H1 (cell line): ENCODE measurements around the gene SNX20. TPM values are rescaled to one million over a fixed set of nuclear protein-coding genes. Genes with fewer than 3 reads are reported as not detected.

Experiments
- CTCF ChIA-PET: fragments of 300-600 bp; sonication (Branson Sonifier 250); formaldehyde crosslinking; loops from one replicate; lab custom pipeline; 2021; ENCODE audit not compliant: partially characterized antibody; lab: Charles Lee
- POLR2A ChIA-PET: fragments of 300-600 bp; sonication (Branson Sonifier 250); formaldehyde crosslinking; loops from one replicate; lab custom pipeline; 2021; ENCODE audit warnings: inconsistent platforms; ENCODE audit not compliant: partially characterized antibody; lab: Charles Lee
- DNase-seq, 2 experiments: peaks; one replicate each; pipeline versions ENCODE4 v3.0.0 to v3.0.0-alpha.2; 2010 to 2022; ENCODE audit warnings: low spot score in 2 of 2, low read depth in 1 of 2, mixed read lengths in 1 of 2
- FAIRE-seq: peaks from 2 replicates; lab custom pipeline; 2011; peaks lifted over from hg19 to GRCh38; lab: Jason Lieb, UNC
- H2AFZ ChIP-seq: 2 replicates; pipeline ENCODE4 v1.8.1; 2012; ENCODE audit warnings: low read length, inconsistent platforms
- H2AK5ac ChIP-seq: 2 replicates; pipeline ENCODE4 v1.6.1; 2013; ENCODE audit warnings: low read depth, low read length
- H2BK120ac ChIP-seq: replicated peaks from 2 replicates; pipeline ENCODE3; 2013; ENCODE audit warnings: low read depth, low read length, inconsistent platforms
- H2BK12ac ChIP-seq: 2 replicates; pipeline ENCODE4 v1.6.1; 2013; ENCODE audit warnings: low read depth, low read length
- H2BK15ac ChIP-seq: 2 replicates; pipeline ENCODE4 v1.6.1; 2013; ENCODE audit warnings: low read length
- H2BK20ac ChIP-seq: 2 replicates; pipeline ENCODE4 v1.6.1; 2013; ENCODE audit warnings: low read length
- H2BK5ac ChIP-seq: 2 replicates; pipeline ENCODE4 v1.6.1; 2013; ENCODE audit warnings: low read depth, low read length
- H3K14ac ChIP-seq: 2 replicates; pipeline ENCODE4 v1.6.1; 2013; ENCODE audit warnings: inconsistent platforms; ENCODE audit not compliant: insufficient read length
- H3K18ac ChIP-seq: 2 replicates; pipeline ENCODE4 v1.6.1; 2013; ENCODE audit warnings: low read length; ENCODE audit errors: extremely low read depth
- H3K23ac ChIP-seq: 2 replicates; pipeline ENCODE4 v1.6.1; 2013; ENCODE audit warnings: inconsistent platforms; ENCODE audit not compliant: insufficient read length
- H3K23me2 ChIP-seq: 2 replicates; pipeline ENCODE4 v1.6.1; 2013; ENCODE audit warnings: low read depth, low read length
- H3K27ac ChIP-seq: 2 replicates; pipeline ENCODE4 v1.6.1; 2011; ENCODE audit warnings: low read depth, low read length, inconsistent platforms
- H3K27me3 ChIP-seq, 4 experiments: replicated peaks in 1 of 4; 1 replicate in 1 of 4; 2 replicates in 3 of 4; pipeline versions ENCODE4 v1.6.1 to v1.8.1; 2011 to 2013; ENCODE audit warnings: low read length in 3 of 4, mild to moderate bottlenecking in 3 of 4, inconsistent platforms in 2 of 4, mixed read lengths in 2 of 4, moderate library complexity in 1 of 4; ENCODE audit not compliant: control insufficient read depth in 3 of 4, insufficient read depth in 3 of 4; ENCODE audit errors: extremely low read depth in 1 of 4
- H3K36me3 ChIP-seq, 4 experiments: 2 replicates each; pipeline versions ENCODE4 v1.6.1 to v1.8.1; 2011 to 2013; ENCODE audit warnings: mild to moderate bottlenecking in 4 of 4, low read length in 3 of 4, moderate library complexity in 2 of 4, control low read depth in 1 of 4, inconsistent platforms in 1 of 4; ENCODE audit not compliant: insufficient read depth in 4 of 4, control insufficient read depth in 2 of 4
- H3K4ac ChIP-seq: replicated peaks from 2 replicates; pipeline ENCODE3; 2013; ENCODE audit warnings: low read length, low read depth, mixed read lengths, inconsistent platforms; ENCODE audit not compliant: insufficient read length
- H3K4me1 ChIP-seq, 4 experiments: replicated peaks in 1 of 4; 1 replicate in 1 of 4; 2 replicates in 3 of 4; pipeline versions ENCODE4 v1.6.1 to v1.8.1; 2011 to 2013; ENCODE audit warnings: low read length in 3 of 4, inconsistent platforms in 2 of 4, mixed read lengths in 1 of 4; ENCODE audit not compliant: insufficient read depth in 4 of 4, control insufficient read depth in 3 of 4
- H3K4me2 ChIP-seq, 2 experiments: 2 replicates each; pipeline versions ENCODE4 v1.6.1 to v1.8.1; 2011 to 2013; ENCODE audit warnings: low read depth in 2 of 2, low read length in 2 of 2, control low read depth in 1 of 2, inconsistent platforms in 1 of 2, mild to moderate bottlenecking in 1 of 2; ENCODE audit not compliant: insufficient read depth in 1 of 2
- H3K4me3 ChIP-seq, 4 experiments: fragments of 200-600, 300-600 bp in 1 of 4; sonication (generic), shearing (Covaris generic), sonication (Bioruptor Twin) in 1 of 4; 2 replicates each; pipeline versions ENCODE4 v1.5.1 to v1.8.1; 2011 to 2016; ENCODE audit warnings: low read length in 4 of 4, low read depth in 3 of 4, control low read depth in 2 of 4, inconsistent platforms in 2 of 4, mild to moderate bottlenecking in 2 of 4, mixed read lengths in 1 of 4, moderate library complexity in 1 of 4; ENCODE audit not compliant: insufficient read depth in 2 of 4; ENCODE audit errors: extremely low read depth in 1 of 4
- H3K56ac ChIP-seq: replicated peaks from 2 replicates; pipeline ENCODE3; 2013; ENCODE audit warnings: low read depth, mild to moderate bottlenecking, mixed read lengths, low read length, inconsistent platforms; ENCODE audit not compliant: insufficient read length
- H3K79me1 ChIP-seq: 2 replicates; pipeline ENCODE4 v1.6.1; 2013; ENCODE audit warnings: low read depth, low read length, control low read depth
- H3K79me2 ChIP-seq, 2 experiments: 2 replicates each; pipeline versions ENCODE4 v1.6.1 to v1.8.1; 2012 to 2013; ENCODE audit warnings: low read length in 2 of 2, mild to moderate bottlenecking in 2 of 2, inconsistent platforms in 1 of 2; ENCODE audit not compliant: insufficient read depth in 2 of 2, control insufficient read depth in 1 of 2
- H3K9ac ChIP-seq, 4 experiments: replicated peaks in 1 of 4; 1 replicate in 1 of 4; 2 replicates in 3 of 4; pipeline versions ENCODE4 v1.6.1 to v1.8.1; 2011 to 2013; ENCODE audit warnings: low read depth in 3 of 4, low read length in 3 of 4, control low read depth in 2 of 4, mild to moderate bottlenecking in 2 of 4, moderate library complexity in 2 of 4, inconsistent platforms in 1 of 4; ENCODE audit errors: extremely low read depth in 1 of 4
- H3K9me3 ChIP-seq, 2 experiments: 2 replicates each; pipeline versions ENCODE4 v1.6.1 to v1.8.1; 2012 to 2013; ENCODE audit warnings: mild to moderate bottlenecking in 2 of 2, moderate library complexity in 2 of 2, control low read depth in 1 of 2, inconsistent platforms in 1 of 2, low read depth in 1 of 2, low read length in 1 of 2, mixed read lengths in 1 of 2; ENCODE audit not compliant: insufficient read depth in 2 of 2
- H4K20me1 ChIP-seq, 2 experiments: replicated peaks in 1 of 2; 2 replicates each; pipeline versions ENCODE3 to v1.8.1; 2011 to 2013; ENCODE audit warnings: inconsistent platforms in 2 of 2, low read length in 2 of 2, mild to moderate bottlenecking in 1 of 2; ENCODE audit not compliant: insufficient read depth in 2 of 2, control insufficient read depth in 1 of 2
- H4K5ac ChIP-seq: 2 replicates; pipeline ENCODE4 v1.6.1; 2013; ENCODE audit warnings: low read length, low read depth, mixed read lengths, inconsistent platforms; ENCODE audit not compliant: insufficient read length
- H4K8ac ChIP-seq: 2 replicates; pipeline ENCODE4 v1.8.0; 2013; ENCODE audit warnings: mild to moderate bottlenecking, moderate library complexity, low read length, inconsistent platforms; ENCODE audit not compliant: insufficient read depth; ENCODE audit errors: extremely low read depth
- H4K91ac ChIP-seq: replicated peaks from 2 replicates; pipeline ENCODE3; 2013; ENCODE audit warnings: low read length, mixed read lengths, inconsistent platforms; ENCODE audit not compliant: insufficient read length
- CBX8 ChIP-seq: fragments of 300-800, 300-1000 bp; sonication (generic); IDR thresholded peaks from 2 replicates; pipeline ENCODE4 v1.7.1; 2016; ENCODE audit warnings: low read depth, low read length, borderline replicate concordance
- CEBPB ChIP-seq: IDR thresholded peaks from 2 replicates; pipeline ENCODE4 v1.6.1; 2012; ENCODE audit warnings: low read depth, low read length
- CTBP2 ChIP-seq: IDR thresholded peaks from 2 replicates; pipeline ENCODE4 v1.7.0; 2011; ENCODE audit warnings: borderline replicate concordance, mild to moderate bottlenecking, moderate library complexity, mixed read lengths, low read length; ENCODE audit not compliant: insufficient read depth, insufficient read length
- EP300 ChIP-seq, 2 experiments: IDR thresholded peaks; 1 replicate in 1 of 2; 2 replicates in 1 of 2; pipeline ENCODE4 v1.6.1; 2011 to 2012; ENCODE audit warnings: low read depth in 2 of 2, low read length in 2 of 2, mild to moderate bottlenecking in 2 of 2, borderline replicate concordance in 1 of 2, inconsistent platforms in 1 of 2, moderate library complexity in 1 of 2
- MAFK ChIP-seq: IDR thresholded peaks from 2 replicates; pipeline ENCODE4 v1.6.1; 2012; ENCODE audit warnings: low read depth, mild to moderate bottlenecking, improper control_type of control experiment, low read length
- PHF8 ChIP-seq: fragments of 200-600 bp; sonication (generic); conservative IDR thresholded peaks from 2 replicates; pipeline ENCODE4 v1.7.1; 2012; ENCODE audit warnings: low read depth, mild to moderate bottlenecking, inconsistent platforms, low read length, moderate library complexity
- RFX5 ChIP-seq: IDR thresholded peaks from 2 replicates; pipeline ENCODE4 v1.6.1; 2011; ENCODE audit warnings: low read depth, low read length, improper control_type of control experiment, borderline replicate concordance
- TAF7 ChIP-seq: optimal IDR thresholded peaks from 2 replicates; pipeline ENCODE3; 2011; ENCODE audit warnings: low read depth, mild to moderate bottlenecking, inconsistent platforms, low read length, moderate library complexity, borderline replicate concordance
- WGBS, 2 experiments: shearing (Covaris generic) in 1 of 2; methylation state at CpG; one replicate each; pipeline versions ENCODE4 v1.1.6 to v1.1.7; 2013 to 2015; ENCODE audit warnings: low lambda C conversion rate in 2 of 2, mixed read lengths in 2 of 2, inconsistent platforms in 1 of 2, low coverage in 1 of 2, missing lambda C conversion rate in 1 of 2; ENCODE audit not compliant: insufficient replicate concordance in 2 of 2, insufficient coverage in 1 of 2, insufficient read length in 1 of 2; ENCODE audit errors: extremely low coverage in 1 of 2, missing lambda C conversion rate in 1 of 2; 5-methylcytosine and 5-hydroxymethylcytosine counted together
- polyA plus RNA-seq, 7 experiments: library from polyadenylated mRNA; depleted of rRNA in 3 of 7; stranded (reverse) in 5 of 7; unstranded in 2 of 7; fragments of >200 nt in 5 of 7; fragments of 200-250 nt in 2 of 7; gene quantifications; 1 replicate in 5 of 7; 2 replicates in 1 of 7; 4 replicates in 1 of 7; pipeline versions ENCODE4 v1.2.1 to v1.2.3, GENCODE V29; 2011 to 2013; ENCODE audit warnings: missing spikeins in 2 of 7, mixed read lengths in 2 of 7
- total RNA-seq: library from RNA; stranded (reverse); fragmentation: NEBNext Ultra II Directional; extraction: Animal tissue kit (Norgen Biotek cat#: 25700); gene quantifications from 2 replicates; pipeline ENCODE4 v1.2.1, GENCODE V29; 2021
- TF ChIP-seq, protein P1 (sequence below): IDR thresholded peaks from 2 replicates; pipeline ENCODE4 v1.6.1; 2012; ENCODE audit warnings: low read length, inconsistent platforms

SNX20 gene
- total and polyA plus RNA-seq, 2 of the 8 experiments (the other 6 are each of a cell fraction or from before 2014, with no cell fraction given): not detected

DNA sequence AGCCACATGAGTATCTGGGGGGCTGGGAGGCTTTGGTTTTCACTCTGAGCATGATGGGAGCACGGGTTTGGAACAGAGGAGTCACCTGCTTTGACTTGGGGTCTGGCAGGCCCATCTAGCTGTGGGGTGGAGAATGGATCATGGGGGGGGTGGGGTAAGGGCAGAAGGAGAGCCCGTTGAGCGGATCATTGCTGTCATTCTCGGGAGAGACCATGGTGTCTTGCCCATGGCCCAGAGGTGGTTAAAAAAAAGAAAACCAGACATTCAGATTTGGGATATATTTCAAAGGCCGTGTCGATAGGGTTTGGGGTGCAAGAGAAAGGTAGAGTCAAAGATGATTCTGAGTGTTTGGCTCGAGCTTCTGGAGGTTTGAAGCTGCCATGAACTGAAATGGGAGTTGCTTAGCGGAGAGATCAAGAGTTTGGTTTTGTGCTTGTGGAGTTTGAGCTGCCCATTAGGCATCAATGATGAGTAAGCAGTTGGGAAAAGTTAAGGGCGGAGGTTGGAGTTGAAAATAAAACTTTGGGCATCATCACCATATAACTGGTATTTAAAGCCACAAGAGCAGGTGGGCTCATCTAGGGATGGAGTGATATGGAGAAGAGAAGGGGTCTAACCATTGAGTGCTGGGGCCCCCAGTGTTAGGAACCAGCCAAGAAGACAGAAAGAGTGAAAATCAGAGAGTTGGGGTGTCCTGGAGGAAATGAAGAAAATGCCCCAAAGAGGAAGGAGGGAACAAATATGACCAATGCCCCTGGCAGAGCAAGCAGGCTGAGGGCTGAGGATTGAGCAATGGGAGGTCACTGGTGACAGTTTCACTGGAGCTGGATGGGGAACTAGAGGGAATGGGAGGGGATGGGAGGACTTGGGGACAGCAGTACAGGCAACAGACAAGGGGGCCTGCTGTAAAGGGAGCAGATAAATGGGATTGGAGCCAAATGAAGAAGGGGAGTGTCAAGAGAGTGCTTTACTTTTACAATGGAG lies 14.2 kb upstream of the SNX20 start:
- H3K79me2 ChIP-seq: no peaks in the 10 kb centered on the region
- H3K27me3 ChIP-seq: peaks cover 0 to 26% (median 23%) of the 10 kb centered on the region in 4 experiments; a peak in 6 of 7 replicates
- H3K9ac ChIP-seq: no peak overlapping the region
- H3K79me1 ChIP-seq: no peaks in the 10 kb centered on the region
- no peak overlapping the region for H2BK15ac ChIP-seq
- H3K27ac ChIP-seq: no peak overlapping the region
- no peak overlapping the region for H2BK12ac ChIP-seq
- H3K9me3 ChIP-seq: no peaks in the 10 kb centered on the region
- no peak overlapping the region for H2BK5ac ChIP-seq
- DNase-seq (no peak), FAIRE-seq (no peak)
- H4K20me1 ChIP-seq: peaks cover 0 to 7% of the 10 kb centered on the region in 2 experiments
- no peak overlapping the region for H3K18ac ChIP-seq
- WGBS, 2 experiments: 85% methylated on average over 4 of the region's 9 CpGs; no CpG with 5 or more reads in 1 of the 2 experiments
- no peak overlapping the region for H3K23ac ChIP-seq
- H2AFZ ChIP-seq: no peak overlapping the region
- peaks cover 0 to 6% (median 1%) of the 10 kb centered on the region in 4 experiments; a peak in 3 of 7 replicates for H3K4me1 ChIP-seq
- no peak overlapping the region for H3K4me2 ChIP-seq
- no peak overlapping the region for H3K56ac ChIP-seq
- peaks cover 15% of the 10 kb centered on the region for H3K23me2 ChIP-seq
- no peak overlapping the region for H3K4ac ChIP-seq
- no peak overlapping the region for H2BK120ac ChIP-seq
- ChIA-PET POLR2A (no interaction called here), CTCF (interaction anchor here (0.9 to 2.1 kb wide), 5 partner anchors 18 to 84 kb away, joined by 3 to 6 read pairs (median 3); no protein-coding TSS in a partner anchor)
- no peaks in the 10 kb centered on the region for H3K36me3 ChIP-seq
- H3K4me3 ChIP-seq: no peak overlapping the region
- no peak overlapping the region for H2AK5ac ChIP-seq
- no peak overlapping the region for H4K8ac ChIP-seq
- H2BK20ac ChIP-seq: no peak overlapping the region
- no peak overlapping the region for H4K5ac ChIP-seq
- no peak overlapping the region for H3K14ac ChIP-seq
- no peak overlapping the region for H4K91ac ChIP-seq
- no peak for TF ChIP-seq CEBPB
- TF ChIP-seq MAFK: no peak
- TF ChIP-seq, protein P1, sequence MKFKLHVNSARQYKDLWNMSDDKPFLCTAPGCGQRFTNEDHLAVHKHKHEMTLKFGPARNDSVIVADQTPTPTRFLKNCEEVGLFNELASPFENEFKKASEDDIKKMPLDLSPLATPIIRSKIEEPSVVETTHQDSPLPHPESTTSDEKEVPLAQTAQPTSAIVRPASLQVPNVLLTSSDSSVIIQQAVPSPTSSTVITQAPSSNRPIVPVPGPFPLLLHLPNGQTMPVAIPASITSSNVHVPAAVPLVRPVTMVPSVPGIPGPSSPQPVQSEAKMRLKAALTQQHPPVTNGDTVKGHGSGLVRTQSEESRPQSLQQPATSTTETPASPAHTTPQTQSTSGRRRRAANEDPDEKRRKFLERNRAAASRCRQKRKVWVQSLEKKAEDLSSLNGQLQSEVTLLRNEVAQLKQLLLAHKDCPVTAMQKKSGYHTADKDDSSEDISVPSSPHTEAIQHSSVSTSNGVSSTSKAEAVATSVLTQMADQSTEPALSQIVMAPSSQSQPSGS: no peak
- TF ChIP-seq CBX8: no peak
- no peak for TF ChIP-seq RFX5
- TF ChIP-seq TAF7: no peak
- no peak for TF ChIP-seq EP300 (IDR thresholded peaks at IDR 0.05; ENCODE audit: borderline replicate concordance in 1 of 2, low read depth in 2 of 2, low read length in 2 of 2)
- TF ChIP-seq CTBP2: no peak
- TF ChIP-seq PHF8: no peak
